IMR-90 (cell line): Measurements from ENCODE around the gene MAP3K3. TPM values are rescaled to one million over a fixed set of nuclear protein-coding genes. Genes with fewer than 3 reads are reported as not detected.

Source experiments
- ATAC-seq: fragments of 200-7000 bp; cut with Tn5 transposase; 2 replicates; pipeline ENCODE4 v1.9.1; 2020; ENCODE audit warnings: low read depth, mild to moderate bottlenecking, moderate library complexity
- BruUV-seq: library from RNA; stranded (reverse); fragments of 400-500 nt; replicated peaks from 2 replicates; lab custom pipeline; 2021; lab: Mats Ljungman, UMichigan
- CTCF ChIA-PET: fragments of 300-600 bp; formaldehyde crosslinking; extraction: SDS; loops from one replicate; lab custom pipeline; 2021; ENCODE audit warnings: antibody characterized with exemption; lab: Yijun Ruan, JAX
- POLR2A ChIA-PET: fragments of 300-600 bp; sonication (Branson Sonifier 250); formaldehyde crosslinking; loops from one replicate; lab custom pipeline; 2022; ENCODE audit warnings: antibody characterized with exemption; ENCODE audit not compliant: unreplicated experiment; lab: Charles Lee
- DNase-seq: peaks from one replicate; pipeline ENCODE4 v3.0.0; 2013
- H2AFZ ChIP-seq: replicated peaks from 2 replicates; pipeline ENCODE3; 2013; ENCODE audit warnings: low read length, mild to moderate bottlenecking; ENCODE audit not compliant: poor library complexity
- H2AK5ac ChIP-seq: 2 replicates; pipeline ENCODE4 v1.6.1; 2013; ENCODE audit warnings: low read depth, low read length, inconsistent platforms
- H2AK9ac ChIP-seq: replicated peaks from 2 replicates; pipeline ENCODE3; 2013; ENCODE audit warnings: mild to moderate bottlenecking, low read depth, low read length, moderate library complexity; ENCODE audit not compliant: poor library complexity
- H2BK120ac ChIP-seq: 2 replicates; pipeline ENCODE4 v1.6.1; 2013; ENCODE audit warnings: low read depth, low read length, inconsistent platforms
- H2BK15ac ChIP-seq: 3 replicates; pipeline ENCODE4 v1.6.1; 2013; ENCODE audit warnings: low read depth, low read length, inconsistent platforms
- H2BK20ac ChIP-seq: 2 replicates; pipeline ENCODE4 v1.6.1; 2013; ENCODE audit warnings: low read depth, mild to moderate bottlenecking, inconsistent platforms, low read length, moderate library complexity
- H2BK5ac ChIP-seq: 2 replicates; pipeline ENCODE4 v1.6.1; 2013; ENCODE audit warnings: mild to moderate bottlenecking, low read depth, low read length, inconsistent platforms; ENCODE audit not compliant: poor library complexity, severe bottlenecking
- H3K14ac ChIP-seq: replicated peaks from 2 replicates; pipeline ENCODE4 v1.6.1; 2013; ENCODE audit warnings: low read depth, low read length, inconsistent platforms
- H3K18ac ChIP-seq: 2 replicates; pipeline ENCODE4 v1.6.1; 2013; ENCODE audit warnings: low read depth, low read length, control low read depth
- H3K23ac ChIP-seq: 2 replicates; pipeline ENCODE4 v1.6.1; 2013; ENCODE audit warnings: low read depth, low read length, inconsistent platforms
- H3K27ac ChIP-seq: 2 replicates; pipeline ENCODE4 v1.5.1; 2013; ENCODE audit warnings: mild to moderate bottlenecking, control low read depth, low read length; ENCODE audit not compliant: insufficient read depth
- H3K27me3 ChIP-seq: 2 replicates; pipeline ENCODE4 v1.6.1; 2013; ENCODE audit warnings: low read length; ENCODE audit not compliant: control insufficient read depth, insufficient read depth
- H3K36me3 ChIP-seq: 2 replicates; pipeline ENCODE4 v1.6.1; 2013; ENCODE audit warnings: low read length, mixed read lengths; ENCODE audit not compliant: control insufficient read depth, insufficient read depth
- H3K4ac ChIP-seq: 2 replicates; pipeline ENCODE4 v1.6.1; 2013; ENCODE audit warnings: low read depth, low read length, inconsistent platforms
- H3K4me1 ChIP-seq: 2 replicates; pipeline ENCODE4 v1.6.1; 2013; ENCODE audit warnings: low read length, mixed read lengths; ENCODE audit not compliant: control insufficient read depth, insufficient read depth
- H3K4me2 ChIP-seq: 2 replicates; pipeline ENCODE4 v1.6.1; 2013; ENCODE audit warnings: low read depth, mild to moderate bottlenecking, control low read depth, low read length, moderate library complexity
- H3K4me3 ChIP-seq: 2 replicates; pipeline ENCODE4 v1.5.1; 2013; ENCODE audit warnings: low read depth, mild to moderate bottlenecking, control low read depth, low read length, moderate library complexity; ENCODE audit not compliant: insufficient read depth
- H3K56ac ChIP-seq: 2 replicates; pipeline ENCODE4 v1.6.1; 2013; ENCODE audit warnings: low read length, inconsistent platforms; ENCODE audit not compliant: insufficient read depth; ENCODE audit errors: extremely low read depth
- H3K79me1 ChIP-seq, 2 experiments: 2 replicates each; pipeline ENCODE4 v1.6.1; 2013; ENCODE audit warnings: low read length in 2 of 2, inconsistent platforms in 1 of 2, low read depth in 1 of 2
- H3K9ac ChIP-seq: 2 replicates; pipeline ENCODE4 v1.6.1; 2013; ENCODE audit warnings: low read depth, low read length, control low read depth
- H3K9me1 ChIP-seq: 2 replicates; pipeline ENCODE4 v1.6.1; 2013; ENCODE audit warnings: low read length, inconsistent platforms; ENCODE audit not compliant: insufficient read depth
- H3K9me3 ChIP-seq: 2 replicates; pipeline ENCODE4 v1.6.1; 2013; ENCODE audit warnings: low read length; ENCODE audit not compliant: control insufficient read depth, insufficient read depth
- H4K20me1 ChIP-seq: 2 replicates; pipeline ENCODE4 v1.6.1; 2013; ENCODE audit warnings: low read length, inconsistent platforms; ENCODE audit not compliant: insufficient read depth
- H4K5ac ChIP-seq: 2 replicates; pipeline ENCODE4 v1.6.1; 2013; ENCODE audit warnings: mild to moderate bottlenecking, low read depth, low read length, control low read depth
- H4K8ac ChIP-seq, 2 experiments: 2 replicates each; pipeline ENCODE4 v1.6.1; 2013; ENCODE audit warnings: low read depth in 2 of 2, low read length in 2 of 2, control low read depth in 1 of 2, inconsistent platforms in 1 of 2
- H4K91ac ChIP-seq: 2 replicates; pipeline ENCODE4 v1.6.1; 2013; ENCODE audit warnings: low read depth, low read length, inconsistent platforms; ENCODE audit not compliant: insufficient read depth
- CHD1 ChIP-seq: IDR thresholded peaks from 2 replicates; pipeline ENCODE4 v1.6.1; 2012; ENCODE audit warnings: low read depth, low read length, improper control_type of control experiment
- MAZ ChIP-seq: IDR thresholded peaks from 2 replicates; pipeline ENCODE4 v1.6.1; 2012; ENCODE audit warnings: low read depth, mild to moderate bottlenecking, low read length, improper control_type of control experiment, moderate library complexity, borderline replicate concordance
- RAD21 ChIP-seq: IDR thresholded peaks from 2 replicates; pipeline ENCODE4 v1.6.1; 2012; ENCODE audit warnings: low read length, improper control_type of control experiment
- WGBS, 2 experiments: methylation state at CpG; one replicate each; pipeline versions ENCODE4 v1.1.5 to v1.1.7; 2013; ENCODE audit warnings: missing lambda C conversion rate in 2 of 2; ENCODE audit not compliant: insufficient read length in 1 of 2; ENCODE audit errors: extremely low coverage in 2 of 2; 5-methylcytosine and 5-hydroxymethylcytosine counted together
- dilution Hi-C: fragments of 300-500 bp; cut with HindIII; formaldehyde crosslinking; loops from one replicate; pipeline ENCODE4 v1.14.3; 2018; ENCODE audit warnings: low sequenced_read_pairs; ENCODE audit not compliant: unreplicated experiment
- in situ Hi-C: fragments of 300-500 bp; cut with MboI; formaldehyde crosslinking; loops from 3 replicates; pipeline ENCODE4 v1.14.3; 2019; ENCODE audit warnings: low sequenced_read_pairs, inconsistent platforms, mixed read lengths
- intact Hi-C: fragments of 100-400 bp; cut with micrococcal nuclease; formaldehyde crosslinking; loops from 2 replicates; pipeline ENCODE4 v1.10.0; 2022
- polyA plus RNA-seq, 3 experiments: library from polyadenylated mRNA; depleted of rRNA; stranded (reverse); fragments of >200 nt; gene quantifications; 2 replicates each; pipeline ENCODE4 v1.2.3, GENCODE V29; 2012; ENCODE audit warnings: low replicate concordance in 1 of 3
- total RNA-seq: library from RNA; depleted of rRNA; stranded (reverse); fragments of >200 nt; gene quantifications from 2 replicates; pipeline ENCODE4 v1.2.3, GENCODE V29; 2012
- TF ChIP-seq, protein P1 (sequence below): conservative IDR thresholded peaks from 2 replicates; pipeline ENCODE4 v1.5.1; 2012; ENCODE audit warnings: mild to moderate bottlenecking, low read depth, low read length, improper control_type of control experiment

Gene MAP3K3
- total and polyA plus RNA-seq, 2 of the 4 experiments (the other 2 are of a cell fraction), result 19.1 to 25.6 TPM

DNA sequence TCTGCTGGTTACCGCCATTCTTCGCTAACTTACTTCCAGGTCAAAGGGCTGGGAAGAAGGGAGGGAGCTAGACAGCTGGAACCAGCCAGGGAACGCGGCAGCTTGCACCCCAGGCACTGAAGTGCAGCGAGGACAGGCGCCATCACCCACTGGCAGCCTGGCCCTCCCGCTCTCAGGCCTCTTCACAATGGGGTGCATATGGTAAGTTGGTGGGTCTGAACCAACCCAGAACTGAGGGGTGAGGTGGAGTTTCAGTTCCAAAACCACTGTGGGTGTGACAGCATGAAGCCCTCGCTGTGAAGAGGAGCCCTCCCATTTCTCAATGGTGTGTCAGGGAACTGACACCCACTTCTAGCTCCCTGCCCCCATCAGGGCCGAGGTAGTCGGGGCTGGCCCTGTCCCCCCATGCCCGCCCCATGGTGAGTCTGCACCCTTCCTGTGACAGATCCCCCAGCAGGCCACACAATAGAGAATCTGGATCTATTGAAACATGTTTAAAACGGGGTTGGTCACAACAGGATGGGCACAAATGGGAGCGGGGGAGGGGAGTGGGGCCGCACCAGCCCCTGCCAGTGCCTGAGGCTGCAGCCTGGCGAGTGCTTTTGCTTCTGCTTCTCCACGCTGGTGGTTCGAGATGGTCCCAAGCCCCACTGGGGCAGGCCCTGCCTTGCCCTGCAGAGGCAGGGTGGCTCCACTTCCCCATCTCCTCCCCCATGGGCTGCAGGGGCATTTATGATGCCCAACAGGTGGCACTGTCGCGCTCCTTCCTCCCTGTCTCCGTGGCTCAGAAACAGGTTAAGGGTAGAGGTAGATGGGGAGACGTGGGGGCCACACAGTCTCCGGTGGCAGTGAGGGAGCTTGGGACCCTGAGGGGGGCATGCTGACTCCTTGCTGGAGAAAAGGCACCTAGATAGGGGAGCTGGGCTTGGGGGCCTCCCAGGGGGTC lies 75.4 kb downstream of the MAP3K3 start:
- dilution Hi-C loops (no loop called here), intact Hi-C loops (loop anchor here (5.0 kb wide), 1 partner anchor 270 kb away; no protein-coding TSS in a partner anchor), in situ Hi-C loops (no loop called here)
- Histone ChIP-seq H3K27ac (no peak overlapping the region), H2BK20ac (no peak overlapping the region), H3K27me3 (no peaks in the 10 kb centered on the region), H3K56ac (no peak overlapping the region), H3K4me1 (no peaks in the 10 kb centered on the region), H3K79me1 (peaks cover 0 to 22% of the 10 kb centered on the region in 2 experiments; a peak in 1 of 4 replicates), H2BK5ac (no peak overlapping the region), H3K18ac (no peak overlapping the region), H3K4me2 (no peak overlapping the region), H3K14ac (no peak overlapping the region), H4K91ac (no peak overlapping the region), H3K9me1 (no peaks in the 10 kb centered on the region), H2AFZ (peak overlapping the region; percentile 55), H2AK9ac (peak overlapping the region; percentile 71), H2AK5ac (no peak overlapping the region), H3K9ac (no peak overlapping the region), H4K8ac (no peak overlapping the region), H4K5ac (no peak overlapping the region), H3K9me3 (no peaks in the 10 kb centered on the region), H2BK15ac (no peak overlapping the region), H3K36me3 (peaks cover 17% of the 10 kb centered on the region; the same call in 1 of the 2 replicates), H4K20me1 (peaks cover 5% of the 10 kb centered on the region), H2BK120ac (no peak overlapping the region), H3K23ac (no peak overlapping the region), H3K4me3 (no peak overlapping the region), H3K4ac (no peak overlapping the region)
- no peak for ATAC-seq
- BruUV-seq, result no TSS peak
- 80% methylated on average over 2 of the region's 22 CpGs; no CpG with 5 or more reads in 1 of the 2 experiments for WGBS, 2 experiments
- ChIA-PET CTCF (no interaction called here), POLR2A (no interaction called here)
- no peak for TF ChIP-seq CHD1
- peak; percentile 33; the same call in 1 of the 2 replicates for TF ChIP-seq RAD21
- TF ChIP-seq MAZ, result no peak
- TF ChIP-seq, protein P1, sequence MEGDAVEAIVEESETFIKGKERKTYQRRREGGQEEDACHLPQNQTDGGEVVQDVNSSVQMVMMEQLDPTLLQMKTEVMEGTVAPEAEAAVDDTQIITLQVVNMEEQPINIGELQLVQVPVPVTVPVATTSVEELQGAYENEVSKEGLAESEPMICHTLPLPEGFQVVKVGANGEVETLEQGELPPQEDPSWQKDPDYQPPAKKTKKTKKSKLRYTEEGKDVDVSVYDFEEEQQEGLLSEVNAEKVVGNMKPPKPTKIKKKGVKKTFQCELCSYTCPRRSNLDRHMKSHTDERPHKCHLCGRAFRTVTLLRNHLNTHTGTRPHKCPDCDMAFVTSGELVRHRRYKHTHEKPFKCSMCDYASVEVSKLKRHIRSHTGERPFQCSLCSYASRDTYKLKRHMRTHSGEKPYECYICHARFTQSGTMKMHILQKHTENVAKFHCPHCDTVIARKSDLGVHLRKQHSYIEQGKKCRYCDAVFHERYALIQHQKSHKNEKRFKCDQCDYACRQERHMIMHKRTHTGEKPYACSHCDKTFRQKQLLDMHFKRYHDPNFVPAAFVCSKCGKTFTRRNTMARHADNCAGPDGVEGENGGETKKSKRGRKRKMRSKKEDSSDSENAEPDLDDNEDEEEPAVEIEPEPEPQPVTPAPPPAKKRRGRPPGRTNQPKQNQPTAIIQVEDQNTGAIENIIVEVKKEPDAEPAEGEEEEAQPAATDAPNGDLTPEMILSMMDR, result peak; percentile 45
- no peak for DNase-seq
